Natural killer cell (primary cell): ENCODE results near the gene NFIA. TPM values are rescaled to one million over a fixed set of nuclear protein-coding genes. Genes with fewer than 3 reads are reported as not detected.

ENCODE experiments used
- ATAC-seq, 3 donors: fragments of 150-1000 bp in 2 of 3; fragments of 200-7000 bp in 1 of 3; cut with Tn5 transposase; 1 replicate in 1 of 3; 2 replicates in 2 of 3; pipeline ENCODE4 v1.10.0; 2021; ENCODE audit warnings: mild to moderate bottlenecking in 2 of 3, moderate library complexity in 2 of 3
- DNase-seq, 2 donors: peaks; one replicate each; pipeline versions ENCODE4 v3.0.0 to v3.0.0-alpha.2; 2013 to 2021; ENCODE audit warnings: mixed read lengths in 1 of 2
- H3K27ac ChIP-seq: one replicate; pipeline ENCODE4 v1.5.1; 2013; ENCODE audit warnings: mild to moderate bottlenecking, low read length
- H3K27me3 ChIP-seq: one replicate; pipeline ENCODE4 v1.6.1; 2013; ENCODE audit warnings: low read length; ENCODE audit not compliant: control insufficient read depth, insufficient read depth
- H3K36me3 ChIP-seq: one replicate; pipeline ENCODE4 v1.6.1; 2013; ENCODE audit warnings: low read length; ENCODE audit not compliant: control insufficient read depth, insufficient read depth
- H3K4me1 ChIP-seq: one replicate; pipeline ENCODE4 v1.6.1; 2013; ENCODE audit warnings: low read length; ENCODE audit not compliant: control insufficient read depth, insufficient read depth
- H3K4me3 ChIP-seq: one replicate; pipeline ENCODE4 v1.5.1; 2013; ENCODE audit warnings: low read length
- H3K9me3 ChIP-seq: one replicate; pipeline ENCODE4 v1.6.1; 2013; ENCODE audit warnings: low read length; ENCODE audit not compliant: control insufficient read depth, insufficient read depth
- H3K27ac Mint-ChIP-seq, 2 donors: one replicate each; pipeline ENCODE4 v1.8.0; 2022; ENCODE audit warnings: mild to moderate bottlenecking in 2 of 2, mixed read lengths in 2 of 2, moderate library complexity in 1 of 2
- H3K27me3 Mint-ChIP-seq, 2 donors: one replicate each; pipeline ENCODE4 v1.8.0; 2022; ENCODE audit warnings: low read depth in 2 of 2, mixed read lengths in 2 of 2
- H3K36me3 Mint-ChIP-seq: one replicate; pipeline ENCODE4 v1.8.0; 2022; ENCODE audit warnings: mixed read lengths
- H3K4me1 Mint-ChIP-seq, 2 donors: one replicate each; pipeline ENCODE4 v1.8.0; 2022; ENCODE audit warnings: mixed read lengths in 2 of 2
- H3K4me3 Mint-ChIP-seq: one replicate; pipeline ENCODE4 v1.8.0; 2022; ENCODE audit warnings: mild to moderate bottlenecking, moderate library complexity, mixed read lengths
- H3K9me3 Mint-ChIP-seq, 2 donors: one replicate each; pipeline ENCODE4 v1.8.0; 2022; ENCODE audit warnings: mixed read lengths in 2 of 2
- WGBS: methylation state at CpG from one replicate; pipeline ENCODE4 v1.1.7; 2013; ENCODE audit warnings: missing lambda C conversion rate; ENCODE audit not compliant: insufficient coverage; 5-methylcytosine and 5-hydroxymethylcytosine counted together
- intact Hi-C: fragments of 100-400 bp; cut with micrococcal nuclease; formaldehyde crosslinking; loops from one replicate; pipeline ENCODE4 v1.14.2; 2022
- total RNA-seq, 4 donors: library from RNA; stranded (reverse); fragments of 120-200 nt in 1 of 4; gene quantifications; one replicate each; pipeline versions ENCODE4 v1.2.3 to v1.2.4, GENCODE V29; 2013 to 2022
- TF ChIP-seq, protein P1 (sequence below): fragments of 200-600 bp; IDR thresholded peaks from one replicate; pipeline ENCODE4 v1.8.0; 2022; ENCODE audit warnings: antibody characterized with exemption

NFIA gene
- total RNA-seq, 3 donors from 2014 or later (not counting 1 experiment from before 2014, with no cell fraction given): 3.5 to 6.5 (median 3.6) TPM

DNA sequence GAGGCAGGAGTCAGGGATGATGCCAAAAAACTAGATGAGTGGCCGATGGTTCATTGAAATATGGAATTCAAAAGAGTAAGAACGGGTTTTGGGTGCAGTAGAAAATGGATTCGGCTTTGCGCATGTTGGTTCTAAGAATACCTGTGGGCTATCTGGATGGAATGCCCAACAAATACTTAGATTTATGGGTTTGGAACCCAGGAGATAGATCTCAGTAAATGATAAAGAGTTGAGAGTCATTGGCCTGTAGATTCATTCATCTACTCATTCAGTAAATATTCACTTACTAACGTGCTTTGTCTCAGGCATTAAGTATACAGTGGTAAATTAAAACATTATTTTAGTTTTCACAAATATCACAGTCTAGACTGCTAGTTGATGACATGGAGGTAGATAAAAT is 247.7 kb downstream of the NFIA start:
- ATAC-seq (no peak), DNase-seq (no peak)
- no peak overlapping the region for H3K27ac ChIP-seq
- no peaks in the 10 kb centered on the region for H3K27me3 ChIP-seq
- H3K9me3 ChIP-seq: no peaks in the 10 kb centered on the region
- H3K9me3 Mint-ChIP-seq: no peaks in the 10 kb centered on the region
- H3K36me3 ChIP-seq: no peaks in the 10 kb centered on the region
- no peaks in the 10 kb centered on the region for H3K36me3 Mint-ChIP-seq
- TF ChIP-seq, protein P1, sequence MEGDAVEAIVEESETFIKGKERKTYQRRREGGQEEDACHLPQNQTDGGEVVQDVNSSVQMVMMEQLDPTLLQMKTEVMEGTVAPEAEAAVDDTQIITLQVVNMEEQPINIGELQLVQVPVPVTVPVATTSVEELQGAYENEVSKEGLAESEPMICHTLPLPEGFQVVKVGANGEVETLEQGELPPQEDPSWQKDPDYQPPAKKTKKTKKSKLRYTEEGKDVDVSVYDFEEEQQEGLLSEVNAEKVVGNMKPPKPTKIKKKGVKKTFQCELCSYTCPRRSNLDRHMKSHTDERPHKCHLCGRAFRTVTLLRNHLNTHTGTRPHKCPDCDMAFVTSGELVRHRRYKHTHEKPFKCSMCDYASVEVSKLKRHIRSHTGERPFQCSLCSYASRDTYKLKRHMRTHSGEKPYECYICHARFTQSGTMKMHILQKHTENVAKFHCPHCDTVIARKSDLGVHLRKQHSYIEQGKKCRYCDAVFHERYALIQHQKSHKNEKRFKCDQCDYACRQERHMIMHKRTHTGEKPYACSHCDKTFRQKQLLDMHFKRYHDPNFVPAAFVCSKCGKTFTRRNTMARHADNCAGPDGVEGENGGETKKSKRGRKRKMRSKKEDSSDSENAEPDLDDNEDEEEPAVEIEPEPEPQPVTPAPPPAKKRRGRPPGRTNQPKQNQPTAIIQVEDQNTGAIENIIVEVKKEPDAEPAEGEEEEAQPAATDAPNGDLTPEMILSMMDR: no peak
- H3K4me1 Mint-ChIP-seq: no peaks in the 10 kb centered on the region
- H3K4me3 Mint-ChIP-seq: no peak overlapping the region
- no peak overlapping the region for H3K27ac Mint-ChIP-seq
- intact Hi-C loops: no loop called here
- H3K4me1 ChIP-seq: no peaks in the 10 kb centered on the region
- H3K27me3 Mint-ChIP-seq: peaks cover 0 to 6% of the 10 kb centered on the region in 2 donors
- no peak overlapping the region for H3K4me3 ChIP-seq
- WGBS: 94% methylated on average over 4 of the region's 5 CpGs

DNA sequence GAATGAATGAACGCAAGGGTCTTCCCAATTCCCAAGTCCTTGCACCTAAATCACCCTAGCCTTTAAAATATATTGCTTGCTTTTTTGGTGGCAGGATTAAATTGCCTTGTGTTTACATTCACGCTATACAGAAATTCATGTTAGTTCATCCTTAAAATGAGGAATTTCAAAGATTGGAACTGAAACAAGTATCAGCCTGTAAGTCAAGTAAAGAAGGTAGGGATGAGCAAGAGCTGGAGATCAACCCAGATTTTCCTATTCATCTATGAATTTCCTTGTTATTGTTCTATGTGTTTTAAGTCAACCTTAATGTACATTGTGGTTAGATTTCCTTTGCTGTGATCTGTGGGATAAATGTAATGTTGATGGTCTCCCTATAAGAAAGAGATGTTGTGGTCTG is 248.2 kb downstream of the NFIA start:
- DNase-seq (no peak), ATAC-seq (no peak)
- 100% methylated on average over 1 of the region's 2 CpGs for WGBS
- Mint-ChIP-seq H3K4me3 (no peak overlapping the region), H3K36me3 (no peaks in the 10 kb centered on the region), H3K4me1 (no peaks in the 10 kb centered on the region), H3K9me3 (no peaks in the 10 kb centered on the region), H3K27ac (no peak overlapping the region), H3K27me3 (peaks cover 0 to 6% of the 10 kb centered on the region in 2 donors)
- H3K36me3 ChIP-seq: no peaks in the 10 kb centered on the region
- H3K4me3 ChIP-seq: no peak overlapping the region
- no peaks in the 10 kb centered on the region for H3K27me3 ChIP-seq
- H3K9me3 ChIP-seq: no peaks in the 10 kb centered on the region
- no peaks in the 10 kb centered on the region for H3K4me1 ChIP-seq
- TF ChIP-seq, protein P1: no peak
- intact Hi-C loops: no loop called here
- no peak overlapping the region for H3K27ac ChIP-seq

DNA sequence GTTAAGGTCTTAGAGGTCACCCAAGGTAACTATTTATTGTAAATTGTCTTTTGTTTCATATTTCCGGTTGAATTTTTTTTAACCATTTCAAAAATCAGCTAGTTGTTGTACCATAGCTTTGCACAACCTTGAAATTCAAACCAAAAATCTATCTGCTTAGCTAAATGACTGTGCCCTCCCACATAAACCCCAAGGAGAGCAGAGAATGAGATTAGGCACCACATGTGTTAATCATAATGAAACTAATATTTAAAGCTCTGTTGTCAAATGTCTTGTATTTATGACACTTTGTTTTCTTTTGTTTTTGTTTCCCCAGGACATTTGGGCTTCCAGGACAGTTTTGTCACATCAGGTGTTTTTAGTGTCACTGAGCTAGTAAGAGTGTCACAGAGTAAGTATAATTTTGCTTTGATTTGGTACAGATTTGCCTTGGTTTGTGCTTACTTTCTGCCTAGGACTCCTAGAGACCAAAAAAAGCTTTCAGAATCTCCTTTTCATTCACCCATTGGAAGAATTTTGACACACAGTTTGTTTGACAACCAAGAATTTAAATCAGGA is 249.9 kb downstream of the NFIA start:
- Histone ChIP-seq H3K9me3 (no peaks in the 10 kb centered on the region), H3K36me3 (no peaks in the 10 kb centered on the region), H3K4me1 (no peaks in the 10 kb centered on the region), H3K4me3 (no peak overlapping the region), H3K27ac (no peak overlapping the region), H3K27me3 (no peaks in the 10 kb centered on the region)
- no peak for DNase-seq
- intact Hi-C loops: no loop called here
- Mint-ChIP-seq H3K36me3 (no peaks in the 10 kb centered on the region), H3K9me3 (no peaks in the 10 kb centered on the region), H3K4me1 (peaks cover 3% of the 10 kb centered on the region in 2 donors), H3K4me3 (no peak overlapping the region), H3K27ac (no peak overlapping the region), H3K27me3 (peaks cover 14% of the 10 kb centered on the region in 2 donors)
- no CpG with 5 or more reads among the region's 1 CpG for WGBS
- ATAC-seq: no peak
- TF ChIP-seq, protein P1: no peak

DNA sequence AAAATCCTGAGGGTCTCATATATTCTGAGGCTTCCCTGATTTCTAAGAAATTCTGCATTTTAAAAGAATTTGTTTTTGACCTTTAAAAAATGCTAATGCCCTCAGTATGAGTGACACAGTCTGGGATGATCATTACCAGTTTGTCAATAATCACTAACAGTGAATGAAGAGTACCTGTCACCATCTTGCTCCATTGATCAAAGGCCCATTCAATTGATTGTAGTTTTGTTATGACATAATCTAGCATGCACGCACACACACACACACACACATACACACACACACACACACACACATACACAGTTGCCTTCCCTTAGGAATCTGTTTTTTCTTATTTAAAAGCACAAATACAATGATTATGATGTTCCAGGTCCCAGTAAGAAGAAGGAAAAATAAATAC is 250.4 kb downstream of the NFIA start:
- WGBS: no CpG with 5 or more reads among the region's 1 CpG
- no peak overlapping the region for H3K4me3 Mint-ChIP-seq
- Histone ChIP-seq H3K36me3 (no peaks in the 10 kb centered on the region), H3K4me1 (peaks cover under 1% of the 10 kb centered on the region), H3K27ac (no peak overlapping the region), H3K9me3 (no peaks in the 10 kb centered on the region), H3K4me3 (no peak overlapping the region), H3K27me3 (no peaks in the 10 kb centered on the region)
- TF ChIP-seq, protein P1: no peak
- no peak overlapping the region for H3K27ac Mint-ChIP-seq
- peaks cover 8% of the 10 kb centered on the region in 2 donors for H3K4me1 Mint-ChIP-seq
- H3K9me3 Mint-ChIP-seq: no peaks in the 10 kb centered on the region
- intact Hi-C loops: no loop called here
- DNase-seq (no peak), ATAC-seq (no peak)
- peaks cover 16 to 20% of the 10 kb centered on the region in 2 donors for H3K27me3 Mint-ChIP-seq
- no peaks in the 10 kb centered on the region for H3K36me3 Mint-ChIP-seq
